A673 (cell line): ENCODE results near the gene ZBTB44. TPM values are rescaled to one million over a fixed set of nuclear protein-coding genes. Genes with fewer than 3 reads are reported as not detected.
"Not testable (repeated sequence)": the region's sequence is repeated elsewhere in the genome, so short reads cannot be mapped to it uniquely, and the experiment has no call there.

Source experiments
- BruUV-seq: library from RNA; stranded (reverse); fragments of 400-500 nt; replicated peaks from 2 replicates; lab custom pipeline; 2021; lab: Mats Ljungman, UMichigan
- CTCF ChIA-PET: fragments of 300-600 bp; sonication (Branson Sonifier 250); formaldehyde crosslinking; loops from one replicate; lab custom pipeline; 2022; ENCODE audit warnings: antibody characterized with exemption; lab: Charles Lee
- POLR2A ChIA-PET: fragments of 300-600 bp; sonication (Branson Sonifier 250); formaldehyde crosslinking; loops from one replicate; lab custom pipeline; 2022; ENCODE audit warnings: antibody characterized with exemption; ENCODE audit not compliant: low non-redundant PET; lab: Charles Lee
- DNase-seq: peaks from one replicate; pipeline ENCODE4 v3.0.0-alpha.2; 2015; ENCODE audit warnings: low spot score
- H3K27ac ChIP-seq: fragments of 200-600 bp; sonication (generic); 2 replicates; pipeline ENCODE4 v1.5.1; 2016; ENCODE audit warnings: mixed run types, low read depth, mild to moderate bottlenecking, mixed read lengths, antibody characterized with exemption, low read length; ENCODE audit not compliant: poor library complexity, severe bottlenecking
- H3K27me3 ChIP-seq: fragments of 200-600 bp; sonication (generic); replicated peaks from 2 replicates; pipeline ENCODE4 v1.6.1; 2017; ENCODE audit warnings: mixed run types, low read depth, mild to moderate bottlenecking, mixed read lengths, antibody characterized with exemption, low read length; ENCODE audit not compliant: insufficient read depth, poor library complexity
- H3K36me3 ChIP-seq: fragments of 200-600 bp; sonication (generic); 2 replicates; pipeline ENCODE4 v1.6.1; 2016; ENCODE audit warnings: mixed run types, mild to moderate bottlenecking, mixed read lengths, antibody characterized with exemption, low read length; ENCODE audit not compliant: insufficient read depth, poor library complexity, severe bottlenecking
- H3K4me1 ChIP-seq: fragments of 200-600 bp; sonication (generic); 2 replicates; pipeline ENCODE4 v1.6.1; 2017; ENCODE audit warnings: mixed run types, mild to moderate bottlenecking, mixed read lengths, antibody characterized with exemption, low read length; ENCODE audit not compliant: insufficient read depth, poor library complexity, severe bottlenecking
- H3K4me3 ChIP-seq: fragments of 200-600 bp; sonication (generic); 2 replicates; pipeline ENCODE4 v1.5.1; 2016; ENCODE audit warnings: low read depth, mixed run types, mild to moderate bottlenecking, mixed read lengths, low read length; ENCODE audit not compliant: poor library complexity, severe bottlenecking
- H3K9me3 ChIP-seq: fragments of 200-600 bp; sonication (generic); 2 replicates; pipeline ENCODE4 v1.6.1; 2016; ENCODE audit warnings: mixed run types, low read depth, mild to moderate bottlenecking, mixed read lengths, antibody characterized with exemption, low read length; ENCODE audit not compliant: poor library complexity, severe bottlenecking
- EZH2 ChIP-seq: fragments of 200-600 bp; sonication (generic); IDR thresholded peaks from 2 replicates; pipeline ENCODE4 v1.6.1; 2017; ENCODE audit warnings: borderline replicate concordance, low read depth, mild to moderate bottlenecking, mixed read lengths, antibody characterized with exemption, low read length; ENCODE audit not compliant: poor library complexity, severe bottlenecking
- intact Hi-C: fragments of 100-400 bp; cut with micrococcal nuclease; formaldehyde crosslinking; loops from one replicate; pipeline ENCODE4 v1.10.0; 2022; ENCODE audit not compliant: unreplicated experiment
- total RNA-seq: library from RNA; stranded (reverse); gene quantifications from 2 replicates; pipeline ENCODE4 v1.2.3, GENCODE V29; 2021
- TF ChIP-seq, protein P1 (sequence below): fragments of 300-800, 200-600 bp; sonication (generic); conservative IDR thresholded peaks from 2 replicates; pipeline ENCODE4 v1.5.1; 2017; ENCODE audit warnings: low read depth, mild to moderate bottlenecking, antibody characterized with exemption, low read length, moderate library complexity, mixed read lengths

The ZBTB44 gene
- total RNA-seq, 1 experiment from 2014 or later: 37.0 TPM

DNA sequence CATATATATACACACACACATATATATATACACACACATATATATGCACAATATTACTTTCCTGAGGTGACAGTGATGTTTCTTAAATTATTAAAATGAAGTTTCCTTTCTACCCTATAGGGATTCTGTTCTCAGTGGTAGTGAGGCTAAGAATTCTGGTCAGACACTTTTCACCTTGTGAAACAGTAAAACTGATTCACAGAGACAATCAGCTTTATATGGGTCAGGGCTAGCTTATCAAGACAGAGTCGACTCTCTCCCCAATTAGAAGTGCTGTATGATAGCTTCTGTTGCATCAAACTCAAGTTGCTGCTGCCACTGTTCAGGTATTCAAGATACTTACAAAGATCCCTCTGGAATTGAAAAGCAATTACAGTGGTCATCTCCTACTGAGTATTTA is 68.4 kb downstream of the ZBTB44 start:
- no TSS peak for BruUV-seq

DNA sequence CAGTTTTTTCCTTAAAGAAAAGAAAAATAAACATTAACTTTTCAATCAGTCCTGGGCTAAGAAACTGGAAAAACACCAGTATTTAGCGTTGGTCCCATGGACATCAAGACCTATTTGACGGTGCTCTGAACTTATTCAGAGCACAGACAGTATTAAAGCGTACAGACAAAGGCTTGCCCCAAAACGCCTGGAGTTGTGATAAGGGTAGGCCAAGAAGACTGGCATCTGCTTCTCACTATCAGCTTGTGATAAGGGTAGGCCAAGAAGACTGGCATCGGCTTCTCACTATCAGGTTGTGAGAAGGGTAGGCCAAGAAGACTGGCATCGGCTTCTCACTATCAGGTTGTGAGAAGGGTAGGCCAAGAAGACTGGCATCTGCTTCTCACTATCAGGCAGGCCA is 69.3 kb downstream of the ZBTB44 start:
- DNase-seq, H3K36me3 ChIP-seq, H3K27me3 ChIP-seq, H3K4me1 ChIP-seq, CTCF ChIA-PET, H3K9me3 ChIP-seq, POLR2A ChIA-PET, H3K4me3 ChIP-seq, H3K27ac ChIP-seq, intact Hi-C loops, BruUV-seq: not testable (repeated sequence)

More for the DNA sequence above, 68.4 kb downstream of the ZBTB44 start:
- no peak overlapping the region for H3K4me3 ChIP-seq
- no peak for DNase-seq
- intact Hi-C loops: no loop called here
- H3K27me3 ChIP-seq: no peaks in the 10 kb centered on the region
- no peaks in the 10 kb centered on the region for H3K36me3 ChIP-seq
- H3K9me3 ChIP-seq: no peaks in the 10 kb centered on the region
- ChIA-PET CTCF (no interaction called here), POLR2A (no interaction called here)
- no peaks in the 10 kb centered on the region for H3K4me1 ChIP-seq
- no peak for TF ChIP-seq EZH2
- TF ChIP-seq, protein P1, sequence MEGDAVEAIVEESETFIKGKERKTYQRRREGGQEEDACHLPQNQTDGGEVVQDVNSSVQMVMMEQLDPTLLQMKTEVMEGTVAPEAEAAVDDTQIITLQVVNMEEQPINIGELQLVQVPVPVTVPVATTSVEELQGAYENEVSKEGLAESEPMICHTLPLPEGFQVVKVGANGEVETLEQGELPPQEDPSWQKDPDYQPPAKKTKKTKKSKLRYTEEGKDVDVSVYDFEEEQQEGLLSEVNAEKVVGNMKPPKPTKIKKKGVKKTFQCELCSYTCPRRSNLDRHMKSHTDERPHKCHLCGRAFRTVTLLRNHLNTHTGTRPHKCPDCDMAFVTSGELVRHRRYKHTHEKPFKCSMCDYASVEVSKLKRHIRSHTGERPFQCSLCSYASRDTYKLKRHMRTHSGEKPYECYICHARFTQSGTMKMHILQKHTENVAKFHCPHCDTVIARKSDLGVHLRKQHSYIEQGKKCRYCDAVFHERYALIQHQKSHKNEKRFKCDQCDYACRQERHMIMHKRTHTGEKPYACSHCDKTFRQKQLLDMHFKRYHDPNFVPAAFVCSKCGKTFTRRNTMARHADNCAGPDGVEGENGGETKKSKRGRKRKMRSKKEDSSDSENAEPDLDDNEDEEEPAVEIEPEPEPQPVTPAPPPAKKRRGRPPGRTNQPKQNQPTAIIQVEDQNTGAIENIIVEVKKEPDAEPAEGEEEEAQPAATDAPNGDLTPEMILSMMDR: no peak
- no peak overlapping the region for H3K27ac ChIP-seq

DNA sequence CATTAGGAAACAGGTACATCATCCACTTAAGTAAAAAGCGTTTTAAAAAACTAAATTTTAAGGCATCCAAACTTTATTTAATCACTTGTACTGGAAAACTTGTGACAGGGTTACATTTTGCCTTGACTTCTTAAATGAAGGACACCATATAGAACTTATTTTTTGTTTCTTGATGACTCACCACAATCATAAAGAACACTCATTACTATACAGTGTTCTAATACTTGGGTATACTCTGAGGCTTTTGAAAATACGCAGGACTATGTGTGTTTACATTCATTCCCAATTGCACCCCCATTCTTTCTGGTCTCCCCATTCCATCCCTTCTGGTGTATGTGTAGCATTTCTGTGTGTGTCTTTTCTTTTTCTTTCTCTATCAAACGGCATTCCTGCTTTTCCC is 69.9 kb downstream of the ZBTB44 start:
- no peaks in the 10 kb centered on the region for H3K36me3 ChIP-seq
- no peaks in the 10 kb centered on the region for H3K9me3 ChIP-seq
- no peak overlapping the region for H3K27ac ChIP-seq
- no peak overlapping the region for H3K4me3 ChIP-seq
- H3K4me1 ChIP-seq: no peaks in the 10 kb centered on the region
- POLR2A ChIA-PET: no interaction called here
- CTCF ChIA-PET: no interaction called here
- no peaks in the 10 kb centered on the region for H3K27me3 ChIP-seq
- TF ChIP-seq, protein P1: no peak
- TF ChIP-seq EZH2: no peak
- intact Hi-C loops: no loop called here
- DNase-seq: no peak
- BruUV-seq: no TSS peak

DNA sequence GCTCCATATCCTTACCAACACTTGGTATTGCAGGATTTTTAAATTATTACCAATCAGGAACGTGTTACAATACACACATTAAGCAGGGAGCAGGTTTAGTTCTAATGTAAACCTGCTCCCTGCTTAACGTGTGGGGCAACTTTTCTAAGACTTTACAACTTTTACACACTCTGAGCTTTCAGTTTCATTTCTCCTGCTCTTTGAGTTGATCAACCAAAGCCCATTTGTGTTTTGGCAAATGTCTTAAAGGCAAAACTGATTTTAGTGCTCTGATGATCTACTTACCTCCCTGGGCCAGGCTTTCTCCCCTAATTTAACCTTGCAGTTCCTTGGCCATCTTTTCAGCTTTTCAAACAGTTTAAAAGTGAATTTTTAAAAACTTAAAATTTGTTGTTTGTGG is 70.9 kb downstream of the ZBTB44 start:
- POLR2A ChIA-PET: no interaction called here
- H3K4me3 ChIP-seq: no peak overlapping the region
- DNase-seq: no peak
- H3K36me3 ChIP-seq: no peaks in the 10 kb centered on the region
- TF ChIP-seq, protein P1: no peak
- TF ChIP-seq EZH2: no peak
- H3K9me3 ChIP-seq: no peaks in the 10 kb centered on the region
- no peaks in the 10 kb centered on the region for H3K4me1 ChIP-seq
- H3K27ac ChIP-seq: no peak overlapping the region
- no TSS peak for BruUV-seq
- CTCF ChIA-PET: no interaction called here
- intact Hi-C loops: no loop called here
- H3K27me3 ChIP-seq: no peaks in the 10 kb centered on the region
